ENCODE measurements around the gene HMOX2.

GRCh38 chr16:4544473-4544872 is 68.3 kb downstream of the HMOX2 start:
- no peak for TF ChIP-seq SPI1 (IDR thresholded peaks at IDR 0.05; ENCODE audit: low read depth, low read length)
- no peak for TF ChIP-seq POLR2AphosphoS5 (IDR thresholded peaks at IDR 0.05; ENCODE audit: low read depth, low read length)
- TF ChIP-seq POLR2A (IDR thresholded peaks at IDR 0.05; ENCODE audit: low read depth, low read length): no peak
